Measurements from ENCODE around the gene KRTAP4-9.

DNA sequence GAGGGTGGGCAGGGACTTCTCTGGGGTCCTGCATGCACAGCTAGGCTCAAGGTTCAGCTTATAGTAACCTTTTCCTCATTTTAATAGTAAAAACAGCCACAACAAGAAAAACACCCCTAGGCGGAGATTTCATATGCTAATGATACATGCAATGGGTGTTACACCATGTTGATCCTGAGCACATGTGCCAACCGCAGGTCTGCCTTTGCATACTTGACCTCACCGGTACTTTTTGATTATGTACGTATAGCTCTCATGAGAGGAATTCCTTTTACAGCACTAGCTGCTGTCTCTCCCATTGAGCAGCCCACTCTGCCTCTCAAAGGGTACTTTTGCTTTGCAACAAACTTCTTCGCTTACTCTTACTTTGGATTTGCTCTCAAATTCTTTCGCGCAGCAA, 9.1 kb upstream of the KRTAP4-9 start:
- TF ChIP-seq, protein P1, sequence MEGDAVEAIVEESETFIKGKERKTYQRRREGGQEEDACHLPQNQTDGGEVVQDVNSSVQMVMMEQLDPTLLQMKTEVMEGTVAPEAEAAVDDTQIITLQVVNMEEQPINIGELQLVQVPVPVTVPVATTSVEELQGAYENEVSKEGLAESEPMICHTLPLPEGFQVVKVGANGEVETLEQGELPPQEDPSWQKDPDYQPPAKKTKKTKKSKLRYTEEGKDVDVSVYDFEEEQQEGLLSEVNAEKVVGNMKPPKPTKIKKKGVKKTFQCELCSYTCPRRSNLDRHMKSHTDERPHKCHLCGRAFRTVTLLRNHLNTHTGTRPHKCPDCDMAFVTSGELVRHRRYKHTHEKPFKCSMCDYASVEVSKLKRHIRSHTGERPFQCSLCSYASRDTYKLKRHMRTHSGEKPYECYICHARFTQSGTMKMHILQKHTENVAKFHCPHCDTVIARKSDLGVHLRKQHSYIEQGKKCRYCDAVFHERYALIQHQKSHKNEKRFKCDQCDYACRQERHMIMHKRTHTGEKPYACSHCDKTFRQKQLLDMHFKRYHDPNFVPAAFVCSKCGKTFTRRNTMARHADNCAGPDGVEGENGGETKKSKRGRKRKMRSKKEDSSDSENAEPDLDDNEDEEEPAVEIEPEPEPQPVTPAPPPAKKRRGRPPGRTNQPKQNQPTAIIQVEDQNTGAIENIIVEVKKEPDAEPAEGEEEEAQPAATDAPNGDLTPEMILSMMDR (IDR thresholded peaks at IDR 0.05; ENCODE audit: low read length) = no peak
- TF ChIP-seq EZH2phosphoT487 (IDR thresholded peaks at IDR 0.05; ENCODE audit: low read length) = no peak

All from MM.1S (cell line).